Mesendoderm (in vitro differentiated cells): ENCODE data around the gene ATG2A.

ENCODE experiments used
- DNase-seq: peaks from one replicate; pipeline ENCODE4 v3.0.0; 2013
- H2AK5ac ChIP-seq: 2 replicates; pipeline ENCODE4 v1.6.1; 2013; ENCODE audit warnings: low read length, inconsistent platforms
- H2BK120ac ChIP-seq: 2 replicates; pipeline ENCODE4 v1.6.1; 2013; ENCODE audit warnings: low read depth, mild to moderate bottlenecking, low read length, moderate library complexity, mixed read lengths
- H2BK15ac ChIP-seq: replicated peaks from 2 replicates; pipeline ENCODE4 v1.6.1; 2013; ENCODE audit warnings: low read depth, mild to moderate bottlenecking, moderate library complexity
- H2BK5ac ChIP-seq: 2 replicates; pipeline ENCODE4 v1.6.1; 2013; ENCODE audit warnings: low read length, inconsistent platforms
- H3K18ac ChIP-seq: 2 replicates; pipeline ENCODE4 v1.6.1; 2013; ENCODE audit warnings: mild to moderate bottlenecking, low read length, mixed read lengths
- H3K23ac ChIP-seq: one replicate; pipeline ENCODE4 v1.6.1; 2013; ENCODE audit warnings: low read length
- H3K27ac ChIP-seq: 2 replicates; pipeline ENCODE4 v1.5.1; 2013; ENCODE audit warnings: low read depth, mild to moderate bottlenecking, inconsistent platforms, low read length, moderate library complexity
- H3K27me3 ChIP-seq: 2 replicates; pipeline ENCODE4 v1.6.1; 2013; ENCODE audit warnings: low read length, control low read depth, mild to moderate bottlenecking, inconsistent platforms; ENCODE audit not compliant: insufficient read depth, poor library complexity
- H3K36me3 ChIP-seq: 2 replicates; pipeline ENCODE4 v1.6.1; 2013; ENCODE audit warnings: low read length, inconsistent platforms; ENCODE audit not compliant: control insufficient read depth, insufficient read depth
- H3K4ac ChIP-seq: one replicate; pipeline ENCODE4 v1.6.1; 2013; ENCODE audit warnings: low read depth, mild to moderate bottlenecking, low read length, moderate library complexity
- H3K4me1 ChIP-seq: 2 replicates; pipeline ENCODE4 v1.6.1; 2013; ENCODE audit warnings: low read depth, low read length, inconsistent platforms; ENCODE audit not compliant: control insufficient read depth
- H3K4me2 ChIP-seq: 2 replicates; pipeline ENCODE4 v1.6.1; 2013; ENCODE audit warnings: low read length
- H3K4me3 ChIP-seq: 2 replicates; pipeline ENCODE4 v1.5.1; 2013; ENCODE audit warnings: mild to moderate bottlenecking, low read length
- H3K56ac ChIP-seq: one replicate; pipeline ENCODE4 v1.6.1; 2013; ENCODE audit warnings: low read length
- H3K79me1 ChIP-seq: 2 replicates; pipeline ENCODE4 v1.6.1; 2013; ENCODE audit warnings: low read length, inconsistent platforms
- H3K79me2 ChIP-seq: 2 replicates; pipeline ENCODE4 v1.6.1; 2013; ENCODE audit warnings: mild to moderate bottlenecking, low read length; ENCODE audit not compliant: control insufficient read depth, insufficient read depth
- H3K9ac ChIP-seq: 2 replicates; pipeline ENCODE4 v1.6.1; 2013; ENCODE audit warnings: low read length, inconsistent platforms
- H4K5ac ChIP-seq: one replicate; pipeline ENCODE4 v1.6.1; 2013; ENCODE audit warnings: low read length
- H4K8ac ChIP-seq: one replicate; pipeline ENCODE4 v1.6.1; 2013; ENCODE audit warnings: low read depth, mild to moderate bottlenecking, control low read depth, low read length, moderate library complexity
- WGBS: extraction: QIAGEN DNeasy Blood & Tissue Kit; methylation state at CpG from one replicate; pipeline ENCODE4 v1.1.7; 2013; ENCODE audit warnings: low lambda C conversion rate, missing lambda C conversion rate; ENCODE audit not compliant: insufficient coverage; ENCODE audit errors: extremely low coverage; 5-methylcytosine and 5-hydroxymethylcytosine counted together

The ATG2A gene

DNA sequence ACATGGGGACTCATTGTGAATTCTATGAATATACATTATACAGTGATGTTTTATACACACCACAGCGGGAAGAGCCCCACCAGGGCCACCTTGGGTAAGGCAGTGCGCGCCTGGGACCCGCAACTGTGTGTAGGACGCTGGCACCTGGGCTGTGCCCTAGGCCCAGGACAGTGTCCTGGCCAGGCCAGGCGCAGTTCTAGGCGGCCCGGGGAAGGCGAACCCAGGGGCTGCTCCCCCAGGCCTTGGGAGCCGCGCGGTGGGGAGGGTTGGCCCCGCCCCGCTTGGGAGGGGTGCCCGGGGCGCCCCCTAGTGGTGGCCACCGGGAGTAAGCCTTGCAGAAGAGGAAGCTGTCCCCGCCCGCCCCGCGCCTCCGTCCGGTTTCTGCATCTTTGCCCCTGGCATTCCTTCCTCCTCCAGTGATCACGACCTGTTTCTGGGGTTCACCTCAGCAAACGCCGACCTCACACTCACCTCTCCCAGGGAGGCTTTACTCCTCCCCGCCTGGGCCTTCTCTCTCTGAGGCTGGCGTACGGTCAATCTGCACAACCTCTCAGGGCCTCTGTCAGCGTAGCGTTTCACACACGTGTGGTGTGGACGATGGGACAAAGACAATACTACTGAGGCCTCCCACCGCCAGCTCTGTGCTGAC lies 29.1 kb downstream of the ATG2A start:
- H3K27me3 ChIP-seq, result no peaks in the 10 kb centered on the region
- WGBS, result no CpG with 5 or more reads among the region's 34 CpGs
- no peak overlapping the region for H2BK5ac ChIP-seq
- no peak overlapping the region for H3K18ac ChIP-seq
- H4K5ac ChIP-seq, result no peak overlapping the region
- H3K79me2 ChIP-seq, result no peaks in the 10 kb centered on the region
- H3K79me1 ChIP-seq, result no peaks in the 10 kb centered on the region
- no peaks in the 10 kb centered on the region for H3K36me3 ChIP-seq
- no peak overlapping the region for H2BK15ac ChIP-seq
- H3K4me3 ChIP-seq, result no peak overlapping the region
- no peak overlapping the region for H4K8ac ChIP-seq
- peak; percentile 79 for DNase-seq
- H3K4ac ChIP-seq, result no peak overlapping the region
- H3K4me2 ChIP-seq, result peak overlapping the region; percentile 5
- H2BK120ac ChIP-seq, result no peak overlapping the region
- no peak overlapping the region for H3K23ac ChIP-seq
- H3K56ac ChIP-seq, result peak overlapping the region; percentile 77
- H3K9ac ChIP-seq, result peak overlapping the region; percentile 51
- H3K4me1 ChIP-seq, result no peaks in the 10 kb centered on the region
- no peak overlapping the region for H3K27ac ChIP-seq
- no peak overlapping the region for H2AK5ac ChIP-seq

DNA sequence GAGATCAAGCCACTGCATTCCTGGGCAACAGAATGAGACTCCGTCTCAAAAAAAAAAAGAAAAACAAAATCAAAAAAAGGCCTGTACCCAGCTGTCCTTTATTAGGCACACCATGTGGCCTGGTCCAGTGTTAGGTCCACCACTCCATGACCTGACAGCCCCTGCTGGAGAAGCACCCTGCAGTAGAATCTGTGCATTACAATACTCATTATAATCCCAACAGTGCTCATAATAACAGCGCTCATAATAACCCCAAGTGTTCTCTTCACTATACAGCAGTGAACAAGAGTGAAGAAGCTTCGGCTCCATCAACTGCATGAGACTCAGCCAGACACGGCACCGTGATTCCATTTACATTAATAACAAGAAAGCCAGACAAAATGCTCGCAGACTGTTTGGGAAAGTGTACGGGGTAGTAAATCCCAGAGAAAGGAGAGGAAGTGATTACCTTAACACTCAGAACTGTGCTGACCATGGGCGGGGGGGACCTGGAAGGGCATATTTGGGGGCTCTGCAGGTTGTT lies 29.7 kb downstream of the ATG2A start:
- Histone ChIP-seq H3K4ac (no peak overlapping the region), H3K4me1 (no peaks in the 10 kb centered on the region), H2BK5ac (no peak overlapping the region), H4K5ac (no peak overlapping the region), H4K8ac (no peak overlapping the region), H3K27me3 (no peaks in the 10 kb centered on the region), H3K56ac (peak overlapping the region; percentile 26), H3K79me1 (no peaks in the 10 kb centered on the region), H2AK5ac (no peak overlapping the region), H2BK120ac (no peak overlapping the region), H2BK15ac (no peak overlapping the region), H3K79me2 (no peaks in the 10 kb centered on the region), H3K18ac (no peak overlapping the region), H3K27ac (no peak overlapping the region), H3K36me3 (no peaks in the 10 kb centered on the region), H3K4me3 (no peak overlapping the region), H3K9ac (no peak overlapping the region), H3K23ac (no peak overlapping the region), H3K4me2 (no peak overlapping the region)
- no peak for DNase-seq
- WGBS, result no CpG with 5 or more reads among the region's 8 CpGs

DNA sequence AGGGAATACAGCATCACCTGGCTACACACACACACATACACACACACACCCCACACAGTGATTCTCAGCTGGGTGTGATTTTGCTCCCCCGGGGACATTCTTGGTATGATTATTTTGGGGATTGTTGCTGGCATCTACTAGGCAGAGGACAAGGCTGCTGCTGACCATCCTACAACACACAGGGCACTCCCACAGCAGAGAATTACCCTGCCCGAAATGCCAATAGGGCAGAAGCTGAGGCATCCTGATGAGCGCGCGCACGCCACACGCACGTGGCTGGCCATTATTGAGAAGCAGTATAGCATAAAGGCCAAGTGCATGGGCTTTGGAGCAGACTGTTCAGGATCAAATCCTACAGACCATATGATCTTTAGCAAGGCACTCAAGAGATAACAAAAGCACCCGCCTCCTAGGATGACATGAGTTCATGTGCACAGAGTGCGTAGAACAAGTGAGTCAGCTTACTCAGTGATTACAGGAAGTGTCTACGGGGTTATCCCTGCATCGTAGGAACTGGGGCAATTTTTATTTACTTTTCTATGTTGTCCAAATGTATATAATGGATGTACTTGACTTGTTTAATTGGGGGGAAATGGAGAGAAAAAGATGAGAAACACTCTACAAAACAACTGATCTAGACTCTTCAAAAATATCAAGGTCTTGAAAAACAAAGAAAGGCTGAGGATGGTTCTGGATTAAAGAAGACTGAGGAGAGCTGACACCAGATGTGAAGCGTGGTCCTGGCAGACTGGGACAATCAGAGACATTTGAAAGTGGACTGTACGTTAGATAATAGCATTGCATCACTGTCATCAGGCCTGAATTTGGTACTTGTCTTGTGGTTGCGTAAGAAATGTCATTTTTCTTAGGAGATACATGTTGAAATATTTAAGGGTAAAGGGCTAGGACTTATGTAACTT lies 31.4 kb downstream of the ATG2A start:
- Histone ChIP-seq H3K79me1 (no peaks in the 10 kb centered on the region), H3K4me3 (no peak overlapping the region), H3K56ac (no peak overlapping the region), H2BK120ac (no peak overlapping the region), H3K23ac (no peak overlapping the region), H3K27me3 (no peaks in the 10 kb centered on the region), H3K4me2 (no peak overlapping the region), H4K8ac (no peak overlapping the region), H3K18ac (no peak overlapping the region), H3K4me1 (no peaks in the 10 kb centered on the region), H3K36me3 (no peaks in the 10 kb centered on the region), H4K5ac (no peak overlapping the region), H3K79me2 (no peaks in the 10 kb centered on the region), H2AK5ac (no peak overlapping the region), H2BK15ac (no peak overlapping the region), H3K4ac (no peak overlapping the region), H2BK5ac (no peak overlapping the region), H3K9ac (no peak overlapping the region), H3K27ac (no peak overlapping the region)
- no peak for DNase-seq
- WGBS, result no CpG with 5 or more reads among the region's 15 CpGs

DNA sequence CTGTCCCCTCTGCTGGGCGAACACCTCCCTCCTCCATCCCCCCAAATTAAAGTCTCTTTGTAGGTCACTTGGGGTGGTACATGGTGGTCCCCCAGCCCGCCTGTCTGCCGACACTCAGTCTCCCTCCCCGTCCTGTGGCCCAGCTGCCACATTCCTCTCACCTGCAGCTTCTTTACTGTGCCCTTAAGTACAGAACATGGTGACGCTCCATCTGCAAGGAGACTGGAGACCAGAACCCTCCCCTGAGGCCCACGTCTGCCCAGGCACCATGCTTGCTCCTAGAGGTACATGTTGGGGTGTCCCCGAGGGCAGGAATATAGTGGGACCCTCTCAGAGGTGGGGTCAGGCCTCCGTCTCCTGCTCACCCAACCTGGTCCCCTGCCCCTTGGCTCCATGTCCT lies 33.0 kb downstream of the ATG2A start:
- no peak overlapping the region for H2AK5ac ChIP-seq
- no peaks in the 10 kb centered on the region for H3K36me3 ChIP-seq
- no peak overlapping the region for H3K23ac ChIP-seq
- H3K4me2 ChIP-seq, result no peak overlapping the region
- no peaks in the 10 kb centered on the region for H3K79me2 ChIP-seq
- no peak overlapping the region for H2BK120ac ChIP-seq
- H3K4me3 ChIP-seq, result no peak overlapping the region
- no peak overlapping the region for H3K4ac ChIP-seq
- no CpG with 5 or more reads among the region's 8 CpGs for WGBS
- no peak overlapping the region for H4K5ac ChIP-seq
- DNase-seq, result no peak
- H3K79me1 ChIP-seq, result no peaks in the 10 kb centered on the region
- no peak overlapping the region for H3K27ac ChIP-seq
- H3K27me3 ChIP-seq, result no peaks in the 10 kb centered on the region
- no peak overlapping the region for H3K18ac ChIP-seq
- no peak overlapping the region for H2BK5ac ChIP-seq
- H3K4me1 ChIP-seq, result peaks cover 1% of the 10 kb centered on the region
- H4K8ac ChIP-seq, result no peak overlapping the region
- H3K9ac ChIP-seq, result no peak overlapping the region
- H3K56ac ChIP-seq, result no peak overlapping the region
- H2BK15ac ChIP-seq, result no peak overlapping the region

DNA sequence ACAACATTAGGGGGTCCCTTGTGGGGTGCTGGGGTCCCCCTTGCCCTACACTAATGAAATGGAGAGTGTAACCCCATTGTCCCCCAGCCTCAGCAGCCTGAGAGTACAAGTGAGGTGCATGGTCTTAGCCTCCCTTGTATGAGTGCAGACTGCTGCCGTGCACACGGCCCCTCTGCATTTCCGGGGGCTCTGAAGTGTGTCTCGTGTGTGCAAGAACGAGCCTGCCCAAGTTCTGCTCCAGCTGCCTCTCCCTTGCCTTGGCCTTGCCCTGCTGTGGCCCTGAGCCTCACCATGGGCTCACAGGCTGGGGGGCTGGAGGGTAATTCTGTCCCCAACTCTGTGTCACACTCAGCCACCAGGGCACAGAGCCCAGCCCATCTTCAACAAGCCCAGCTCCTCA lies 33.4 kb downstream of the ATG2A start:
- no peak overlapping the region for H3K9ac ChIP-seq
- no peak overlapping the region for H4K8ac ChIP-seq
- no peaks in the 10 kb centered on the region for H3K27me3 ChIP-seq
- H3K4ac ChIP-seq, result no peak overlapping the region
- H3K4me3 ChIP-seq, result no peak overlapping the region
- H3K18ac ChIP-seq, result no peak overlapping the region
- H3K23ac ChIP-seq, result no peak overlapping the region
- H2AK5ac ChIP-seq, result no peak overlapping the region
- peaks cover 1% of the 10 kb centered on the region for H3K4me1 ChIP-seq
- no peak for DNase-seq
- no peak overlapping the region for H2BK120ac ChIP-seq
- H3K27ac ChIP-seq, result no peak overlapping the region
- H4K5ac ChIP-seq, result no peak overlapping the region
- H2BK5ac ChIP-seq, result no peak overlapping the region
- H3K79me1 ChIP-seq, result no peaks in the 10 kb centered on the region
- no peak overlapping the region for H3K56ac ChIP-seq
- no peak overlapping the region for H2BK15ac ChIP-seq
- H3K36me3 ChIP-seq, result no peaks in the 10 kb centered on the region
- no peak overlapping the region for H3K4me2 ChIP-seq
- no CpG with 5 or more reads among the region's 5 CpGs for whole genome bisulfite sequencing
- no peaks in the 10 kb centered on the region for H3K79me2 ChIP-seq
